Erythroblast (primary cell): ENCODE measurements around the gene EPM2A.

ENCODE experiments used
- GATA1 ChIP-seq: IDR thresholded peaks from 2 replicates; pipeline ENCODE4 v1.6.1; 2011; ENCODE audit warnings: low read depth, mild to moderate bottlenecking, control low read depth, low read length, moderate library complexity
- POLR2A ChIP-seq: IDR thresholded peaks from 2 replicates; pipeline ENCODE4 v1.6.1; 2011; ENCODE audit warnings: mild to moderate bottlenecking, low read length

- TF ChIP-seq POLR2A (no peak), GATA1 (no peak)
Measured at GRCh38 chr6:145656128-145656527, 79.2 kb downstream of the EPM2A start.
